Right atrium auricular region (tissue), 2 donors: ENCODE data around the gene RNF121. TPM values are rescaled to one million over a fixed set of nuclear protein-coding genes. Genes with fewer than 3 reads are reported as not detected.

Experiments
- DNase-seq: peaks from one replicate; pipeline ENCODE4 v3.0.0-alpha.2; 2019; ENCODE audit warnings: low spot score
- H3K27ac ChIP-seq, 2 donors: fragments of 200-600 bp; sonication (generic); 1 replicate in 1 of 2; 2 replicates in 1 of 2; pipeline ENCODE4 v1.5.1; 2016 to 2019
- H3K27me3 ChIP-seq, 2 donors: fragments of 200-600 bp; sonication (generic); one replicate each; pipeline versions ENCODE4 v1.5.1 to v1.6.0; 2017 to 2019
- H3K36me3 ChIP-seq: fragments of 200-600 bp; sonication (generic); one replicate; pipeline ENCODE4 v1.5.1; 2016
- H3K4me1 ChIP-seq, 2 donors: fragments of 200-600 bp; sonication (generic); one replicate each; pipeline versions ENCODE4 v1.5.1 to v1.6.0; 2017 to 2019
- H3K4me3 ChIP-seq, 2 donors: fragments of 200-600 bp; sonication (generic); 1 replicate in 1 of 2; 2 replicates in 1 of 2; pipeline ENCODE4 v1.5.1; 2017 to 2019; ENCODE audit warnings: mild to moderate bottlenecking in 1 of 2, moderate library complexity in 1 of 2
- H3K9me3 ChIP-seq, 2 donors: fragments of 200-600 bp; sonication (generic); one replicate each; pipeline ENCODE4 v1.5.1; 2019
- CTCF ChIP-seq, 2 donors: fragments of 200-600 bp; sonication (generic); IDR thresholded peaks; one replicate each; pipeline ENCODE4 v1.5.1; 2019; ENCODE audit warnings: antibody characterized with exemption in 2 of 2
- total RNA-seq, 2 donors: library from RNA; depleted of rRNA; stranded (reverse); fragments of >200 nt; gene quantifications; one replicate each; pipeline ENCODE4 v1.1.0, GENCODE V29; 2016

Gene RNF121
- total RNA-seq, 2 donors from 2014 or later, result 21.6 to 25.8 TPM

DNA sequence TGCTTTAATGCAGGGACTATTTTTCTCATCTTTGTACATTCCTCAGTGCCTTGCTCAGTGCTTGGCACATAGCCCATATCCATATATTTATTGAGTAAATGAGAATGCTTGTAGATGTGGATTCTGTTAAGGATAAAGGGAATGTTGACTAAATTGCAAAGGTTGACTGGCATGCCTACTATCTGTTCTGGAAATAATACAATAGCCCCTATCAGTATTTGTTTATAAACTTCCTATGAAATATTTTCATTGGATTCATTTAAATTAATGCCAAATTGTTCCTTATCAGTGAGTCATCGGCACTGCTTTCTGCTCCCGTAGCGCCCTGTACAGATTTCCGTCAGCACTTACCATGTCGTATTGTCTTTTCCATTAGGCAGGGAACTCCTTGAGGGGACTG lies 8.0 kb downstream of the RNF121 start:
- Histone ChIP-seq H3K4me1 (peaks cover 0 to 23% of the 10 kb centered on the region in 2 donors), H3K36me3 (no peaks in the 10 kb centered on the region), H3K27me3 (no peaks in the 10 kb centered on the region), H3K27ac (no peak overlapping the region), H3K9me3 (no peaks in the 10 kb centered on the region), H3K4me3 (no peak overlapping the region)
- TF ChIP-seq CTCF (IDR thresholded peaks at IDR 0.05), result no peak
- DNase-seq, result no peak

DNA sequence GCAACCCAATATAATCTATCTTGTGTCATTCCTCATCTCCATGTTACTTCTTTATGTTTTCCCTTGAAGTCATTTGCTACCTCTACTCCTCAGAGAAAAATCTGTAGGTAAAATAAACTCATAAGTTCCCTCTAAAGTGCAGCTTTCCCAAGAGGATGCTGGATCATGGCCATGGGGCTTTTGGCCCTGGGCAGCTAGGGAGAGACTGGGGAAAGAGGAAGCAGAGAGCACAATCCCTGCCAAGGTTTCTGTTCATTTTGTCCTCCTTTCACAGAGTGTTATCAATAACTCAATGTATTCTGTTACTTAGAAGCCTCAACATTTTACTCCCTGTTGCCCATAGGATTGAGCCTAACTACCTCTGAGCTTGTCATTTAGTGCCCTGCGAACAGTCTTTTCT lies 9.0 kb downstream of the RNF121 start:
- Histone ChIP-seq H3K4me1 (peaks cover 0 to 22% of the 10 kb centered on the region in 2 donors), H3K36me3 (no peaks in the 10 kb centered on the region), H3K27me3 (no peaks in the 10 kb centered on the region), H3K27ac (no peak overlapping the region), H3K9me3 (no peaks in the 10 kb centered on the region), H3K4me3 (no peak overlapping the region)
- no peak for DNase-seq
- TF ChIP-seq CTCF (IDR thresholded peaks at IDR 0.05), result no peak

DNA sequence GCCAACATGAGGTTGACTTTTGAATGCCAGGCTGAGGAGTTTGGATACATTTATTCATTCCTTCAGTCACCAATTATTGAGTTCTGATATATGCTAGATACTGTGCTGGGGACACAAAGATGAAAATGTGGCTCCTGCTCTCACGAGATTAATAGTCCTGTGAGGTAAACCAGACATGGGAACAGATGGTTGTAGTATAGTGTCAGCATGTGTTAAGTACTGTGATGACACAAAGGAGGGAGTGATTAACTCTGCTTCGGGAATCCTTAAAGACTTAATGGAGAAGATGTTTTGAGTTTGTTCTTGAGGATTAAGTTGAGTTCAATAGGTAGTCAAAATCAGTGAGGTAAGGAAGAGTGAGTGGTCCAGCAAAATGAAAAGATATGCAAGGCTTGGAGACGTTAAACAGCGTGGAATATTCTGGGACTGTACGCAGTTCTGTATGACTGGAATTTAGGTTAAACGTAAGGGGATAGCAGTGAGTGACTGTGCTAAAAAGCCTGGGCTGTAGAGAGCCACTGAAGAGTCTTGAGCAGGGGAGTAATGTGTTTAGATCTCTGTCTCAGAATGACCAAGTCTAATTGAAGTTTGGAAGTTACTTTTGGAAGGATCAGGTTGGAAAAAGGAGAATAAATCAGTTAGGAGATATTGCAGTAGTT lies 11.8 kb downstream of the RNF121 start:
- no peak overlapping the region for H3K4me3 ChIP-seq
- no peaks in the 10 kb centered on the region for H3K36me3 ChIP-seq
- no peak for TF ChIP-seq CTCF (IDR thresholded peaks at IDR 0.05)
- H3K27ac ChIP-seq, result no peak overlapping the region
- no peak for DNase-seq
- H3K4me1 ChIP-seq, result peaks cover 0 to 16% of the 10 kb centered on the region in 2 donors
- H3K9me3 ChIP-seq, result no peaks in the 10 kb centered on the region
- no peaks in the 10 kb centered on the region for H3K27me3 ChIP-seq

GRCh38 chr11:71946144-71946571 lies 17.3 kb downstream of the RNF121 start:
- no peak for DNase-seq
- Histone ChIP-seq H3K4me1 (peaks cover 0 to 19% of the 10 kb centered on the region in 2 donors), H3K36me3 (no peaks in the 10 kb centered on the region), H3K27ac (no peak overlapping the region), H3K4me3 (no peak overlapping the region), H3K9me3 (no peaks in the 10 kb centered on the region), H3K27me3 (no peaks in the 10 kb centered on the region)
- no peak for TF ChIP-seq CTCF (IDR thresholded peaks at IDR 0.05)

DNA sequence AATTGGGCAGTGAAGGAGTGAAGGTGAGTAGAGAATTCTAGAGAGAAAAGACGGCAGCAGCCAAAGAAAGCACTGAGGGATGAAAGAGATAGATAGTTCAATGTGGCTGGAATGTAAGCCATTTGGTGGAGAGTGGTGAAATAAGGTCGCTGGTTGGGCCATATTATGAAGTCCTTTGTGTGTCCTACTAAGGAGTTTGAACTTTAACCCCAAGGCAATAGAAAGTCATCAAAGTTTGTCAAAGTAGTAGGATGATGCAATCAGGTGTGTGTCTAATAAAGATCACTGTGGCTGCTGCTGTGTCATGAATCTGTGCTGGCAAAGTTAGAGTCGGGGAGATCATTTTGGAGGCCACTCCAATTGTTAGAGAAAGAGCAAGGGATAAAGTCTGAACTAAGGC lies 18.7 kb downstream of the RNF121 start:
- peaks cover 0 to 19% of the 10 kb centered on the region in 2 donors for H3K4me1 ChIP-seq
- no peak for DNase-seq

More for the DNA sequence above, 18.7 kb downstream of the RNF121 start:
- Histone ChIP-seq H3K4me3 (no peak overlapping the region), H3K27me3 (no peaks in the 10 kb centered on the region), H3K36me3 (no peaks in the 10 kb centered on the region), H3K9me3 (no peaks in the 10 kb centered on the region), H3K27ac (no peak overlapping the region)
- TF ChIP-seq CTCF (IDR thresholded peaks at IDR 0.05), result no peak
